ENCODE results near the gene RAD18.

The RAD18 gene

GRCh38 chr3:8867646-8868045 lies 95.6 kb downstream of the RAD18 start:
- Histone ChIP-seq H3K27ac (ENCODE audit: extremely low read depth, low read depth, low read length) (no peak overlapping the region), H3K4me3 (ENCODE audit: low read depth, low read length) (no peak overlapping the region), H3K4me1 (ENCODE audit: control insufficient read depth, insufficient read depth, low read length) (no peaks in the 10 kb centered on the region), H3K9me3 (ENCODE audit: control insufficient read depth, insufficient read depth, low read depth, low read length) (no peaks in the 10 kb centered on the region), H3K36me3 (ENCODE audit: control insufficient read depth in 2 of 2, insufficient read depth in 1 of 2, low read length in 2 of 2) (no peaks in the 10 kb centered on the region)
- ChIA-PET POLR2A (no interaction called here), CTCF (interaction anchor here (0.6 to 1.2 kb wide), 2 partner anchors 98 to 450 kb away, joined by 3 read pairs; partner anchors contain the start of gene OXTR)
- TF ChIP-seq ZXDB (tag by site-specific recombination; IDR thresholded peaks at IDR 0.05) = no peak
- no peak for TF ChIP-seq ZNF311 (tag by site-specific recombination; IDR thresholded peaks at IDR 0.05; ENCODE audit: borderline replicate concordance)
- TF ChIP-seq ZBTB21 (tag by site-specific recombination; IDR thresholded peaks at IDR 0.05) = no peak
- no peak for TF ChIP-seq ZNF112 (tag by site-specific recombination; IDR thresholded peaks at IDR 0.05)
- no peak for TF ChIP-seq ZNF785 (tag by site-specific recombination; IDR thresholded peaks at IDR 0.05)
- no peak for TF ChIP-seq ZNF626 (tag by site-specific recombination; IDR thresholded peaks at IDR 0.05)
- TF ChIP-seq ZBTB48 (tag by site-specific recombination; IDR thresholded peaks at IDR 0.05) = no peak

GRCh38 chr3:8865697-8866096 lies 97.6 kb downstream of the RAD18 start:
- Histone ChIP-seq H3K36me3 (ENCODE audit: control insufficient read depth in 2 of 2, insufficient read depth in 1 of 2, low read length in 2 of 2) (no peaks in the 10 kb centered on the region), H3K4me1 (ENCODE audit: control insufficient read depth, insufficient read depth, low read length) (no peaks in the 10 kb centered on the region), H3K27ac (ENCODE audit: extremely low read depth, low read depth, low read length) (no peak overlapping the region), H3K9me3 (ENCODE audit: control insufficient read depth, insufficient read depth, low read depth, low read length) (no peaks in the 10 kb centered on the region), H3K4me3 (ENCODE audit: low read depth, low read length) (no peak overlapping the region)
- TF ChIP-seq ZFP69B (tag by site-specific recombination; IDR thresholded peaks at IDR 0.05) (no peak), ZSCAN4 (tag by site-specific recombination; IDR thresholded peaks at IDR 0.05) (peak; percentile 99)
- ChIA-PET CTCF (no interaction called here), POLR2A (no interaction called here)

- Histone ChIP-seq H3K4me1 (ENCODE audit: control insufficient read depth, insufficient read depth, low read length) (no peaks in the 10 kb centered on the region), H3K9me3 (ENCODE audit: control insufficient read depth, insufficient read depth, low read depth, low read length) (no peaks in the 10 kb centered on the region), H3K27ac (ENCODE audit: extremely low read depth, low read depth, low read length) (no peak overlapping the region), H3K36me3 (ENCODE audit: control insufficient read depth in 2 of 2, insufficient read depth in 1 of 2, low read length in 2 of 2) (no peaks in the 10 kb centered on the region), H3K4me3 (ENCODE audit: low read depth, low read length) (no peak overlapping the region)
- ChIA-PET POLR2A (no interaction called here), CTCF (interaction anchor here (0.7 kb wide), 1 partner anchor 12 kb away, joined by 3 read pairs; no protein-coding TSS in a partner anchor)
- TF ChIP-seq ZNF501 (tag by site-specific recombination; IDR thresholded peaks at IDR 0.05) (no peak), ZNF670 (tag by site-specific recombination; IDR thresholded peaks at IDR 0.05; ENCODE audit: low read depth) (no peak)
These were observed 98.6 kb downstream of the RAD18 start for GRCh38 chr3:8864402-8865350.

GRCh38 chr3:8863891-8864290 lies 99.4 kb downstream of the RAD18 start:
- H3K36me3 ChIP-seq (ENCODE audit: control insufficient read depth in 2 of 2, insufficient read depth in 1 of 2, low read length in 2 of 2) = no peaks in the 10 kb centered on the region
- POLR2A ChIA-PET = no interaction called here
- CTCF ChIA-PET = no interaction called here
- no peak overlapping the region for H3K27ac ChIP-seq (ENCODE audit: extremely low read depth, low read depth, low read length)
- no peak overlapping the region for H3K4me3 ChIP-seq (ENCODE audit: low read depth, low read length)
- H3K4me1 ChIP-seq (ENCODE audit: control insufficient read depth, insufficient read depth, low read length) = no peaks in the 10 kb centered on the region
- no peaks in the 10 kb centered on the region for H3K9me3 ChIP-seq (ENCODE audit: control insufficient read depth, insufficient read depth, low read depth, low read length)
- TF ChIP-seq ZNF501 (tag by site-specific recombination; IDR thresholded peaks at IDR 0.05) = no peak
- no peak for TF ChIP-seq ZBTB6 (tag by site-specific recombination; IDR thresholded peaks at IDR 0.05)
- no peak for TF ChIP-seq ZBTB7A (tag by site-specific recombination; IDR thresholded peaks at IDR 0.05; ENCODE audit: low read depth)
- no peak for TF ChIP-seq EGR2 (tag by site-specific recombination; IDR thresholded peaks at IDR 0.05; ENCODE audit: low read depth)
- no peak for TF ChIP-seq ZNF654 (tag by site-specific recombination; IDR thresholded peaks at IDR 0.05; ENCODE audit: low read depth)
- no peak for TF ChIP-seq ZNF529 (tag by site-specific recombination; IDR thresholded peaks at IDR 0.05; ENCODE audit: insufficient replicate concordance)
- TF ChIP-seq HOXC10 (CRISPR knock-in tag; IDR thresholded peaks at IDR 0.05) = no peak
- TF ChIP-seq ZSCAN5A (tag by site-specific recombination; IDR thresholded peaks at IDR 0.05) = no peak
- TF ChIP-seq ZNF292 (tag by site-specific recombination; IDR thresholded peaks at IDR 0.05; ENCODE audit: borderline replicate concordance, low read depth) = no peak
- TF ChIP-seq ZNF701 (tag by site-specific recombination; IDR thresholded peaks at IDR 0.05) = no peak
- no peak for TF ChIP-seq SCRT2 (tag by site-specific recombination; IDR thresholded peaks at IDR 0.05)
- no peak for TF ChIP-seq ZEB2 (tag by site-specific recombination; IDR thresholded peaks at IDR 0.05)
- no peak for TF ChIP-seq ZNF692 (tag by site-specific recombination; IDR thresholded peaks at IDR 0.05)
